GM18868 (cell line): ENCODE data around the gene ELMO1.

Experiments
- ATAC-seq: cut with Tn5 transposase; IDR thresholded peaks from one replicate; pipeline ENCODE4 v1.9.1; 2021; ENCODE audit warnings: mild to moderate bottlenecking, moderate library complexity; ENCODE audit not compliant: unreplicated experiment

The ELMO1 gene

GRCh38 chr7:37110660-37111424, 337.8 kb downstream of the ELMO1 start:
- ATAC-seq: no peak

- no peak for ATAC-seq
These were observed 338.8 kb downstream of the ELMO1 start for GRCh38 chr7:37109843-37110242.

- ATAC-seq: no peak
These were observed 339.5 kb downstream of the ELMO1 start for GRCh38 chr7:37109016-37109683.

DNA sequence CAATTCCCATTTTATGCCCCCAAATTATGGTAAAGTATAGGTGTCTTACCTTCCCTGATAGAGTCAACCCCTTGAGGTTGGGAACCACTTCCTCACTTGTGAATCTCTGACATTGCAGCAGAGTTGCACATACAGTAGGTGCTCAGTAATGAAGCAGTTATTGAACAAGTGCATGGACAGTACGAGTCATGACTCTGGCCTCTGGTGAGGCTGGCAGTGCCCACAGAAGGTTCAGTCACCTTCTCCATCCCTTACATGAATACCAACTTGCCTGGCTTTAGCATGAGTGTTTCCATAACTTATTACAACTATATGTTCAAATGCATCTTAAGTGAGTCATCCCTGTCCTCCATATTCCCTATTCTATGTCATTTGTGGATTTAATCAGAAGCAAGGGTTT, 340.0 kb downstream of the ELMO1 start:
- ATAC-seq: no peak

DNA sequence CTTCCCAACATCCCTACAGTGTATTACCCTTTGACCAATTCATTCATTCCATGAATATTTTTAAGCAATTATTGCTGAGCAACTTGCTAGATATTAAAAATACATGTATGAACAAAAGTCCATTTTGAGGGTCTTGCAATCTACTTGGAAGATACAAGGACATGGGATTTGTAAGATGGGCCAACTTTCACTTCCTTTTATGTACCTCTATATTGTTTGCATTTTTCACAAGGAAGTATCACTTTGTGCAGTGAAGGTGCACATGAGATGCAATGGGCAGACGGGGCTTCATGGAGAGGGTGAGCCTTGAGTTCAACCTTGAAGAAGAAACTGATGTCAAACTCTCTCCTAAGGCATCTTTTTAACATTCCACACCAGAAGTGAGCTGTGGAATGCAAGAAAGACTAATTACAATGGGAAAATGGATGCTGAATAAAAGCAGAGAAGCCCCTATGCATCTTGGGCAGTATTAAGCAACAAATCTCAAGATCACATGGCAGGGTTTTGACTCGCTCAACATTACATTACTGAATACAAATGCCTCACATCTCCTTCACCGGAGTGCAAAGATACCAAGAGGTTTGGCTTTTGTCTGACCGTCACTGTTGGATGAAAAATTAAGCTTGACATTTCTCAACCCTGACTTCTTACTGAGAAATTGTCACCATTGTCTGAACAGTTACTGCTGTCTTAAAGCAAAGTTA, 341.5 kb downstream of the ELMO1 start:
- ATAC-seq: no peak

DNA sequence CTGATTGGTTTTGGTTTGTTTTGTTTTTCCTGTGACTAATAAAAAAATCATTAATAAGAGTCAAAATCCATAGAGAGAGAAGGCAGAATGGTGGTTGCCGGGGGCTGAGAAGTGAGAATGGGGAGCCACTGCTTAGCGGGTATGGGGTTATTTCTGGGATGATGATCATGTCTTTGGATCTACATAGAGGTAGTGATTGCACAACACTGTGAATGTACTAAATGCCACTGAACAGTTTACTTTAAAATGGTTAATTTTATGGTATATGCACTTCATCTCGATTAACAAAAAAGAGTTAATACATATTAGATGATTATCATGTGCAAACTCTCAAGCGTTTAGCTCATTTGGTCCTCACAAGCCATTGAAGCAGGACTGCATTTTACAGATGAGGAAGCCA, 342.9 kb downstream of the ELMO1 start:
- no peak for ATAC-seq

- no peak for ATAC-seq
These were observed 343.7 kb downstream of the ELMO1 start for GRCh38 chr7:37104822-37105518.

- ATAC-seq: no peak
These were observed 346.0 kb downstream of the ELMO1 start for GRCh38 chr7:37102518-37103137.

DNA sequence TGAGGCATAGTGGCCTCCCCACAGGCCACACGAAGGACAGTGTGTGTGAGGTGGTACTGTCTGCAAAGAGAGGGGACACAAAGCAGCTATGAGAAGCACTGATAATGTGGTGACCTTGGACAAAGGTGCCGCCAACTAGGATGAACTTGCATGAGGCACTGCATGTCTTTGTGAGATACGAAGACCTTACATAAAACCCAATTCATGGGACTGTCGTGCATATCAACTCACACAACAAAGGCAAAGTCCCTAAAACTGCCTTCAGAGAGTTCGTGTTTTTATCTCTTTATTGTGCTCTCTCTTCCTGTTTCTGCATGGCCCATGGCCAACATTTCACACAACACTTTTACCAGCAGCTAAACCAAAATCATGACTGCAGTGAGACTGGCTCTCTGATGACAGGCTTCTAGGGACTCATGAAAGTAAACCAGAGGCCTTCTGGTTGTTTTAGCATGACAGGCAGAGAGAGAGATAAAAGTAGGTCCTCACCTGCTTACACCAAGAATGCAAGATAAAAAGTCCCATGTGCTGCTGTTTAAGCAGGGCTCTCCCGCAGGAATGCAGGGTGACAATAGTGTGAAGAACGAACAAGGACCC, 347.8 kb downstream of the ELMO1 start:
- ATAC-seq: peak; percentile 62

DNA sequence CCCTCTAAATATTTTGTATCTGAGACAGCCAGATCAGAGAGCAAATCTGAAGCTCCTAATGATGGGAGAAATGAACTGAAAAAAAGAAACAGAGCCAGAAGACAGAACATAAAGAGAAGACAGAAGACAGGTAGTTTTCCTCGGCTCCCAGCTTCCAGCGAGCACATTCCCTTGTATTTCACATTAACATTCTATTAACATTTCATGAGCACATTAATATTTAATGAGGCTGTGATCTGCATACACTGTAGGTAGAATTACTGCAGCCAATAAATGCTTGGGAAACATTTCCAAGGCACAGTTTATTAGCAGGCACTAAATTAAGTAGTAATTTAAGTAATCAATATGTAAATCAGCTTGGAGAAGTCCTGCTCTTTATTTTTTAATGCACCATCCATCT, 349.9 kb downstream of the ELMO1 start:
- ATAC-seq: no peak

DNA sequence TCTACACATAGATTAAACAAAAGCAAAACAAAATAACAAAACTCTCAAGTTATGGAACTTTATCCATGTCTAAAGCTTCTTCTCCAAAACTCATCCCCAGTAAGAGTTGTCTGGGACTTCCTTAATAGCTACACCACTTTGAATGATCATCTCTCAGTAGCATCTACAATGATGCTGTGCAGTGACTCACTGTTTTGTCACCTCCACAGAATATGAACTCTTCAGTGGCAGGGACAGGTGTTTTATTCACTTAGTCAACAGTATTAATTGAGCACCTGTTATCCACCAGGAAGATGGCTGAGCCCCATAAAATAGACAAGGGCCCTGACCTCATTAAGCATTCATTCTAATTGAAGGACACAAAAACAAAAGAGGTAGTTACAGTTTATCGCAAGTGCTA, 350.7 kb downstream of the ELMO1 start:
- no peak for ATAC-seq

DNA sequence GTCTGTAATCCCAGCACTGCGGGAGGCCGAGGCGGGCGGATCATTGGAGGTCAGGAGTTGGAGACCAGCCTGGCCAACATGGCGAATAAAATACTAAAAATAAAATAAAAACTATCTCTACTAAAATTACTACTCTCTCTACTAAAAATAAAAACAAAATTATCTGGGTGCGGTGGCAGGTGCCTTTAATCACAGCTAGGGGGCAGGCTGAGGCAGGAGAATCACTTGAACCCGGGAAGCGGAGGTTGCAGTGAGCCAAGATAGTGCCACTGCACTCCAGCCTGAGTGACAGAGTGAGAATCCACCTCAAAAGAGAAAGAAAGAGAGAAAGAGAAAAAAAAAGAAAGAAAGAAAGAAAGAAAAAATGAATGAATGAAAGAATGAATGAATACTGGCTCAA, 351.4 kb downstream of the ELMO1 start:
- ATAC-seq: no peak

GRCh38 chr7:37096341-37096740, 352.3 kb downstream of the ELMO1 start:
- ATAC-seq: no peak

GRCh38 chr7:37095122-37095521, 353.5 kb downstream of the ELMO1 start:
- no peak for ATAC-seq

- ATAC-seq: no peak
These were observed 355.4 kb downstream of the ELMO1 start for GRCh38 chr7:37093257-37093656.

GRCh38 chr7:37092548-37092947, 356.1 kb downstream of the ELMO1 start:
- ATAC-seq: no peak

GRCh38 chr7:37089972-37090371, 358.7 kb downstream of the ELMO1 start:
- ATAC-seq: no peak

DNA sequence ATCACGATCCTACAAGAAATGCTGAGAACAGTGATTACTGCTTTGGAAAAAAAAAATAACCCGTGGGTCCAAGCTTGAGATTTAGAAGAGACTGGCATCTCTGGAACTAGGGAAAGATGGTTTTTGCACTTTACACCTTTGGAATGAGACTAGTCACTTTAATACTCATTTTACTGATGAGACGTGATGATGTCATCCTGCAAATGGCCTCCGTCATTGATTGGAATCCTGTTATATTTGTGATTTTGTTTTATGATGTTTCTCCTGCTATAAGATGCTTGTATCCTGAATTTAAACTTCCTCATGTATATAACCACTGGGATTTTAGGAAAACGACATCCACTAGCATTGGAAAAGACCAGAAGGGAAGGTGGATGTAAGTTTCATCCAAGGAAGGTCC, 363.1 kb downstream of the ELMO1 start:
- ATAC-seq: no peak

DNA sequence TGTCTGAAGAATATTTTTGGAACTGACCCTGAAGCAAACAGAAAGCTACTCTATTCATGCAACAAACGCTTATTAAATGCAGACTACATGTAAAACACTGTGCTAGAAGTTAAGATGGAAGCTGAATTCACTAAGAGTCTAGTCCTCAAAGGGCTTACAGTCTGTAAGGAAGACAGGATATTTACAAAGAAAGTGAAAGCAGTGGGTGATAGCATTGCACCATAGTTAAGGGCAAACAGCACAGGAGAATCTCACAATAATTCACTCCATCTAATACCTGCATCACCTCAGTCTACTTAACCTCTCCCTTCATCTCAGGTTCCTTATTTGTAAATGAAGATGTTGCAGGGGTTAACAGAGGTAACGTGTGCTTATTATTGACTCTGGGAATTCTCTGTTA, 364.4 kb downstream of the ELMO1 start:
- no peak for ATAC-seq

DNA sequence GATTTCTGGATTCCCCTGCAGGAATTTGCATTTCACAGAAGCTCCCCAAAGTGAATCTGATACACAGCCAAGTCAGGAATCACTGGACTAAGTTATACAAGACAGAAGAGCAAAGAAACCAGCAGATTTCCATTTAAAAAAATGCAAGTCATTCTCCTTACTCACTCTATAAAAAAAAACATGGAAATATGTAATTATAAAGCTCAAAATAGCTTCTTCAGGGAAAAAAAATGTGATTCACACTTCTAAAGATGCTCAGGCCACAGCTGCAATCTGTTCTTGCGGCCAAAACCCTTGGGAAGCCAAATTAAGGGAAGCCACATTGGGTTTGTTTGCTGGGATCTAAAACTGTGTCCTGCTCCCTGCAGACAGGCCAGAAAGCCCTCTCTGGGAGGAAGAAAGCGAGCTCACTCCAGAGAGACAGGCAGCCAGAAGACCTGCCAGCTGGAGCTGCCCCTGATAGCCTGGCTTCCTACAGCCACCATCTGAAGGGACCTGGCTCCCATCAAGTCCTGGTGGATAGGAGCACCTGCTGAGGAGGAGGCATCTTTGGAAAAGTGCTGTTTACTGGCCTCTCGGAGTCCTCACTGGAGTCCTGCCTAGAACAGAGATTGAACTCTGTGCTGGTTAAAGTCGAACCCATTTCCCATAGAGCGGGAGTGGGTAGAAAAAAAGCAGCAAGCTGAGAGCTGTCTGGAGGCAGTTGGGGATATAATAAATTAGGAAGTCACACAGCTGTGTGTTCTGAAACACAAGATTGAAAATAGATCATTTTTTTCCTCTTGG, 365.2 kb downstream of the ELMO1 start:
- ATAC-seq: no peak
